Loucy (cell line): ENCODE measurements around the gene CCDC51.

Source experiments
- H2AFZ ChIP-seq: fragments of 200-600 bp; sonication (generic); 2 replicates; pipeline ENCODE4 v1.6.0; 2016; ENCODE audit warnings: antibody characterized with exemption, mild to moderate bottlenecking, low read length, moderate library complexity
- H3F3A ChIP-seq: fragments of 200-600 bp; 2 replicates; pipeline ENCODE4 v1.6.0; 2016; ENCODE audit warnings: antibody characterized with exemption, low read depth, mild to moderate bottlenecking
- H3K27me3 ChIP-seq: fragments of 200-600 bp; sonication (generic); 2 replicates; pipeline ENCODE4 v1.6.1; 2014; ENCODE audit warnings: low read length, mild to moderate bottlenecking; ENCODE audit not compliant: insufficient read depth, poor library complexity, severe bottlenecking
- H3K36me3 ChIP-seq: fragments of 200-600 bp; sonication (generic); 2 replicates; pipeline ENCODE4 v1.6.1; 2016; ENCODE audit warnings: low read length; ENCODE audit not compliant: insufficient read depth
- H3K4me1 ChIP-seq: fragments of 200-600 bp; sonication (generic); 2 replicates; pipeline ENCODE4 v1.5.1; 2014; ENCODE audit warnings: low read length, mild to moderate bottlenecking; ENCODE audit not compliant: insufficient read depth, poor library complexity, severe bottlenecking
- H3K4me2 ChIP-seq: fragments of 200-600 bp; sonication (generic); 2 replicates; pipeline ENCODE4 v1.6.0; 2014; ENCODE audit warnings: antibody characterized with exemption, low read length, low read depth, mild to moderate bottlenecking; ENCODE audit not compliant: poor library complexity, severe bottlenecking
- H3K4me3 ChIP-seq: fragments of 200-600 bp; sonication (generic); 2 replicates; pipeline ENCODE4 v1.5.1; 2014; ENCODE audit warnings: low read length, mild to moderate bottlenecking, mixed read lengths; ENCODE audit not compliant: poor library complexity, severe bottlenecking
- H3K79me2 ChIP-seq: fragments of 200-600 bp; sonication (generic); 2 replicates; pipeline ENCODE4 v1.6.1; 2014; ENCODE audit warnings: low read length; ENCODE audit not compliant: insufficient read depth
- H3K9ac ChIP-seq: fragments of 200-600 bp; sonication (generic); 2 replicates; pipeline ENCODE4 v1.6.0; 2014; ENCODE audit warnings: mild to moderate bottlenecking, low read depth, low read length, moderate library complexity; ENCODE audit not compliant: poor library complexity, severe bottlenecking
- H3K9me2 ChIP-seq: fragments of 200-600 bp; sonication (generic); replicated peaks from 2 replicates; pipeline ENCODE4 v1.6.1; 2016; ENCODE audit warnings: low read depth, low read length, mixed read lengths
- H3K9me3 ChIP-seq: fragments of 200-600 bp; sonication (generic); 2 replicates; pipeline ENCODE4 v1.6.1; 2014; ENCODE audit warnings: mild to moderate bottlenecking, antibody characterized with exemption, low read length, low read depth; ENCODE audit not compliant: insufficient read depth
- H4K20me1 ChIP-seq: fragments of 200-600 bp; sonication (generic); 2 replicates; pipeline ENCODE4 v1.6.0; 2014; ENCODE audit warnings: antibody characterized with exemption, low read length, mild to moderate bottlenecking; ENCODE audit not compliant: insufficient read depth, poor library complexity, severe bottlenecking
- CTCF ChIP-seq: fragments of 200-600 bp; sonication (generic); conservative IDR thresholded peaks from 2 replicates; pipeline ENCODE4 v1.5.1; 2014; ENCODE audit warnings: mild to moderate bottlenecking, antibody characterized with exemption, low read length
- EZH2phosphoT487 ChIP-seq: fragments of 200-600 bp; IDR thresholded peaks from 2 replicates; pipeline ENCODE4 v1.6.1; 2018; ENCODE audit warnings: antibody characterized with exemption, mild to moderate bottlenecking, moderate library complexity, borderline replicate concordance

The CCDC51 gene

GRCh38 chr3:48429317-48429959 lies 10.5 kb downstream of the CCDC51 start:
- no peak for TF ChIP-seq CTCF
- no peak for TF ChIP-seq EZH2phosphoT487
- no peaks in the 10 kb centered on the region for H3F3A ChIP-seq
- no peaks in the 10 kb centered on the region for H3K9me3 ChIP-seq
- peak overlapping the region; percentile 82 for H3K9ac ChIP-seq
- no peaks in the 10 kb centered on the region for H3K36me3 ChIP-seq
- H3K79me2 ChIP-seq: peaks cover 54% of the 10 kb centered on the region
- H2AFZ ChIP-seq: peak overlapping the region; percentile 62
- H3K4me2 ChIP-seq: peak overlapping the region; percentile 96
- peak overlapping the region; percentile 78 for H3K4me3 ChIP-seq
- peaks cover 46% of the 10 kb centered on the region for H3K4me1 ChIP-seq
- no peaks in the 10 kb centered on the region for H3K9me2 ChIP-seq
- H3K27me3 ChIP-seq: no peaks in the 10 kb centered on the region
- H4K20me1 ChIP-seq: peaks cover 18% of the 10 kb centered on the region

GRCh38 chr3:48428572-48429316 lies 11.2 kb downstream of the CCDC51 start:
- H3K9me3 ChIP-seq: no peaks in the 10 kb centered on the region
- TF ChIP-seq EZH2phosphoT487: no peak
- TF ChIP-seq CTCF: no peak
- H3K4me3 ChIP-seq: peak overlapping the region; percentile 78
- H3K9me2 ChIP-seq: no peaks in the 10 kb centered on the region
- H4K20me1 ChIP-seq: peaks cover 20% of the 10 kb centered on the region
- H3K9ac ChIP-seq: peak overlapping the region; percentile 82
- peak overlapping the region; percentile 96 for H3K4me2 ChIP-seq
- peaks cover 46% of the 10 kb centered on the region for H3K4me1 ChIP-seq
- H3K79me2 ChIP-seq: peaks cover 59% of the 10 kb centered on the region
- H3F3A ChIP-seq: no peaks in the 10 kb centered on the region
- peak overlapping the region; percentile 62 for H2AFZ ChIP-seq
- H3K27me3 ChIP-seq: no peaks in the 10 kb centered on the region
- H3K36me3 ChIP-seq: no peaks in the 10 kb centered on the region

- Histone ChIP-seq H3K4me1 (peaks cover 46% of the 10 kb centered on the region), H2AFZ (no peak overlapping the region), H3K9me3 (no peaks in the 10 kb centered on the region), H3K36me3 (no peaks in the 10 kb centered on the region; the same call in 1 of the 2 replicates), H3F3A (no peaks in the 10 kb centered on the region), H3K79me2 (peaks cover 65% of the 10 kb centered on the region), H3K9ac (peak overlapping the region; percentile 82), H3K9me2 (no peaks in the 10 kb centered on the region), H3K4me3 (peak overlapping the region; percentile 78), H3K4me2 (peak overlapping the region; percentile 96), H3K27me3 (no peaks in the 10 kb centered on the region), H4K20me1 (peaks cover 22% of the 10 kb centered on the region)
- TF ChIP-seq EZH2phosphoT487 (no peak), CTCF (no peak)
Measured at GRCh38 chr3:48428088-48428571, 11.8 kb downstream of the CCDC51 start.
